CD4-positive, alpha-beta T cell (primary cell): Measurements from ENCODE around the gene OSCAR. TPM values are rescaled to one million over a fixed set of nuclear protein-coding genes. Genes with fewer than 3 reads are reported as not detected.

ENCODE experiments used
- ATAC-seq: fragments of 200-7000 bp; cut with Tn5 transposase; one replicate; pipeline ENCODE4 v1.10.0; 2022; ENCODE audit warnings: mild to moderate bottlenecking; ENCODE audit not compliant: poor library complexity
- CTCF ChIA-PET: fragments of 350-600 bp; sonication (Branson Sonifier 250); formaldehyde crosslinking; loops from one replicate; lab custom pipeline; 2021; ENCODE audit warnings: antibody characterized with exemption, inconsistent platforms; lab: Charles Lee
- POLR2A ChIA-PET: fragments of 350-600 bp; sonication (Branson Sonifier 250); formaldehyde crosslinking; loops from one replicate; lab custom pipeline; 2021; ENCODE audit warnings: antibody characterized with exemption, inconsistent platforms; lab: Charles Lee
- DNase-seq, 14 experiments: peaks; one replicate each; pipeline ENCODE4 v3.0.0-alpha.2; 2013 to 2020; ENCODE audit warnings: mixed read lengths in 2 of 14
- H3K27ac ChIP-seq, 2 donors: one replicate each; pipeline versions ENCODE4 v1.5.1 to v1.7.0; 2013; ENCODE audit warnings: low read length in 2 of 2, low read depth in 1 of 2, mild to moderate bottlenecking in 1 of 2
- H3K27me3 ChIP-seq, 2 experiments: 1 replicate in 1 of 2; 2 replicates in 1 of 2; pipeline versions ENCODE4 v1.6.1 to v1.7.0; 2013; ENCODE audit warnings: low read length in 2 of 2, control low read depth in 1 of 2, mild to moderate bottlenecking in 1 of 2, moderate library complexity in 1 of 2; ENCODE audit not compliant: insufficient read depth in 2 of 2, control insufficient read depth in 1 of 2
- H3K36me3 ChIP-seq: one replicate; pipeline ENCODE4 v1.6.1; 2013; ENCODE audit warnings: low read length, control low read depth; ENCODE audit not compliant: insufficient read depth
- H3K4me1 ChIP-seq: one replicate; pipeline ENCODE4 v1.6.1; 2013; ENCODE audit warnings: low read length, control low read depth; ENCODE audit not compliant: insufficient read depth
- H3K4me3 ChIP-seq: one replicate; pipeline ENCODE4 v1.5.1; 2013; ENCODE audit warnings: mild to moderate bottlenecking, low read length, moderate library complexity
- H3K9me3 ChIP-seq, 2 experiments: 1 replicate in 1 of 2; 2 replicates in 1 of 2; pipeline versions ENCODE4 v1.6.1 to v1.7.0; 2013; ENCODE audit warnings: low read length in 2 of 2, mild to moderate bottlenecking in 2 of 2, control low read depth in 1 of 2, moderate library complexity in 1 of 2; ENCODE audit not compliant: control insufficient read depth in 1 of 2, insufficient read depth in 1 of 2
- H3K27ac Mint-ChIP-seq: one replicate; pipeline ENCODE4 v1.8.0; 2020; ENCODE audit warnings: mixed read lengths
- H3K27me3 Mint-ChIP-seq: one replicate; pipeline ENCODE4 v1.8.0; 2021; ENCODE audit warnings: mixed read lengths
- H3K36me3 Mint-ChIP-seq: one replicate; pipeline ENCODE4 v1.8.0; 2021; ENCODE audit warnings: low read depth, mixed read lengths
- H3K4me1 Mint-ChIP-seq: one replicate; pipeline ENCODE4 v1.8.0; 2021; ENCODE audit warnings: low read depth, mixed read lengths
- H3K4me3 Mint-ChIP-seq: one replicate; pipeline ENCODE4 v1.8.0; 2020; ENCODE audit warnings: mild to moderate bottlenecking, mixed read lengths
- H3K9me3 Mint-ChIP-seq: one replicate; pipeline ENCODE4 v1.8.0; 2020; ENCODE audit warnings: mixed read lengths
- intact Hi-C, 2 experiments: fragments of 100-400 bp; cut with DNase I in 1 of 2; cut with micrococcal nuclease in 1 of 2; formaldehyde crosslinking; loops; one replicate each; pipeline versions ENCODE4 v1.15.1 to v1.9.0; 2023 to 2025; cut with DNase I, micrococcal nuclease
- polyA plus RNA-seq, 2 donors: library from polyadenylated mRNA; unstranded; fragments of 120-200 nt; gene quantifications; one replicate each; pipeline ENCODE4 v1.2.1, GENCODE V29; 2013
- total RNA-seq, 174 experiments: library from RNA in 2 of 174; stranded (reverse) in 2 of 174; gene quantifications; one replicate each; pipeline ENCODE4 v1.2.3 and lab custom pipeline; 2021 to 2026
- TF ChIP-seq, protein P1 (sequence below): fragments of 200-600 bp; IDR thresholded peaks from one replicate; pipeline ENCODE4 v1.8.0; 2022; ENCODE audit warnings: antibody characterized with exemption, mild to moderate bottlenecking

Gene OSCAR
- total RNA-seq (under 1 TPM; 0.41 to 0.42 TPM), total RNA-seq (lab: John Stamatoyannopoulos, UW) (0 to 2.3 (median 0.32) reads per million in 172 experiments)
- polyA plus RNA-seq (2013, experiment 1 of 2): 7.3 TPM
- polyA plus RNA-seq (2013, experiment 2 of 2): 4.5 TPM

DNA sequence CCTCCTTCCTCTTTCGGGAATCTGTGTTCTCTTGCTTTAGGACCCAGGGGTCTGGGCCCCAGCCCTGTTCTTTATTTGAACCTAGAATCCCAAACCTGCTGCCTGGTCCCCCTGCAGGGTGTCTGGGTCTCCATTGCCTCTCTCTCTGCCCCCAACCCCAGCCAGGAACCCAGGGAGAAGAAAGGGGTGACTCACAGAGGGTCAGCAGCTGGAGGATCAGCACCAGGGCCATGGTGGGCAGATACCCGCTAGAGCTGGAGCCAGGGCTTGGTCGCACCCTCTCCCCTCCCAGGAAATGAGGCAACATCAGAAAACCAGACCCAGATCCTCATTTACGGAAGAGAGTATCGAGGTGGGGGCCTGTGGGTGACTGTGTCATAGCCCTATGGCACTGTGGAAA lies at the start of gene OSCAR:
Gene OSCAR, minus strand, starts transcription at position 243 of the 400 bp plus-strand sequence. Its CDS starts 11 bp downstream, at position 232.
- Mint-ChIP-seq H3K27ac (peak within 1 kb of the TSS; percentile 16), H3K36me3 (peaks cover 7% of the 10 kb centered on the region), H3K27me3 (peaks cover 6% of the 10 kb centered on the region), H3K4me3 (peak within 1 kb of the TSS; percentile 62), H3K4me1 (peaks cover 31% of the 10 kb centered on the region), H3K9me3 (no peaks in the 10 kb centered on the region)
- ChIA-PET POLR2A (interaction anchor here (0.7 kb wide), 1 partner anchor 15 kb away, joined by 3 read pairs; the partner anchor contains the start of genes PRPF31 and TFPT), CTCF (no interaction called here)
- DNase-seq: peak in 3 of 14 experiments; percentile 20 to 70 (median 60)
- peaks cover under 1% of the 10 kb centered on the region in 2 experiments for H3K27me3 ChIP-seq
- ATAC-seq: no peak
- H3K4me3 ChIP-seq: peak within 1 kb of the TSS; percentile 25
- TF ChIP-seq, protein P1, sequence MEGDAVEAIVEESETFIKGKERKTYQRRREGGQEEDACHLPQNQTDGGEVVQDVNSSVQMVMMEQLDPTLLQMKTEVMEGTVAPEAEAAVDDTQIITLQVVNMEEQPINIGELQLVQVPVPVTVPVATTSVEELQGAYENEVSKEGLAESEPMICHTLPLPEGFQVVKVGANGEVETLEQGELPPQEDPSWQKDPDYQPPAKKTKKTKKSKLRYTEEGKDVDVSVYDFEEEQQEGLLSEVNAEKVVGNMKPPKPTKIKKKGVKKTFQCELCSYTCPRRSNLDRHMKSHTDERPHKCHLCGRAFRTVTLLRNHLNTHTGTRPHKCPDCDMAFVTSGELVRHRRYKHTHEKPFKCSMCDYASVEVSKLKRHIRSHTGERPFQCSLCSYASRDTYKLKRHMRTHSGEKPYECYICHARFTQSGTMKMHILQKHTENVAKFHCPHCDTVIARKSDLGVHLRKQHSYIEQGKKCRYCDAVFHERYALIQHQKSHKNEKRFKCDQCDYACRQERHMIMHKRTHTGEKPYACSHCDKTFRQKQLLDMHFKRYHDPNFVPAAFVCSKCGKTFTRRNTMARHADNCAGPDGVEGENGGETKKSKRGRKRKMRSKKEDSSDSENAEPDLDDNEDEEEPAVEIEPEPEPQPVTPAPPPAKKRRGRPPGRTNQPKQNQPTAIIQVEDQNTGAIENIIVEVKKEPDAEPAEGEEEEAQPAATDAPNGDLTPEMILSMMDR: no peak
- intact Hi-C loops: loop anchor here in 1 of 2 experiments (5.0 to 10.0 kb wide), 4 partner anchors 37 to 576 kb away; partner anchors contain the start of genes CNOT3 and MYADM
- H3K9me3 ChIP-seq: no peaks in the 10 kb centered on the region
- no peak within 1 kb of the TSS for H3K27ac ChIP-seq
- H3K4me1 ChIP-seq: peaks cover 34% of the 10 kb centered on the region
- peaks cover 3% of the 10 kb centered on the region for H3K36me3 ChIP-seq

- Mint-ChIP-seq H3K27me3 (no peaks in the 10 kb centered on the region), H3K4me3 (no peak overlapping the region), H3K9me3 (no peaks in the 10 kb centered on the region), H3K36me3 (peaks cover 91% of the 10 kb centered on the region), H3K27ac (no peak overlapping the region), H3K4me1 (peaks cover 15% of the 10 kb centered on the region)
- Histone ChIP-seq H3K4me1 (peaks cover 13% of the 10 kb centered on the region), H3K36me3 (peaks cover 92% of the 10 kb centered on the region), H3K4me3 (no peak overlapping the region), H3K27ac (no peak overlapping the region), H3K27me3 (no peaks in the 10 kb centered on the region), H3K9me3 (no peaks in the 10 kb centered on the region)
- TF ChIP-seq, protein P1: no peak
- DNase-seq (no peak), ATAC-seq (no peak)
- intact Hi-C loops: no loop called here
- POLR2A ChIA-PET: interaction anchor here (1.4 to 2.8 kb wide), 2 partner anchors 10 to 12 kb away, joined by 3 to 20 read pairs; partner anchors contain the start of genes CNOT3 and LENG1
- CTCF ChIA-PET: no interaction called here
These were observed 48.6 kb upstream of the OSCAR start for GRCh38 chr19:54149021-54149812.

- Histone ChIP-seq H3K9me3 (no peaks in the 10 kb centered on the region), H3K4me3 (no peak overlapping the region), H3K27ac (peak overlapping the region in 1 of 2 donors; percentile 10), H3K36me3 (peaks cover 92% of the 10 kb centered on the region), H3K27me3 (no peaks in the 10 kb centered on the region), H3K4me1 (peaks cover 2% of the 10 kb centered on the region)
- Mint-ChIP-seq H3K4me1 (peaks cover 4% of the 10 kb centered on the region), H3K9me3 (no peaks in the 10 kb centered on the region), H3K27me3 (no peaks in the 10 kb centered on the region), H3K4me3 (no peak overlapping the region), H3K27ac (no peak overlapping the region), H3K36me3 (peaks cover 91% of the 10 kb centered on the region)
- DNase-seq: no peak
- ChIA-PET CTCF (no interaction called here), POLR2A (interaction anchor here (1.1 kb wide), 1 partner anchor 11 kb away, joined by 6 read pairs; the partner anchor contains the start of gene CNOT3)
- intact Hi-C loops: no loop called here
- ATAC-seq: no peak
- TF ChIP-seq, protein P1: no peak
These were observed 47.6 kb upstream of the OSCAR start for GRCh38 chr19:54148158-54148557.
